HG03066 (cell line): ENCODE measurements around the gene CALML5.

ENCODE experiments used
- ATAC-seq: cut with Tn5 transposase; IDR thresholded peaks from one replicate; pipeline ENCODE4 v1.9.1; 2021; ENCODE audit warnings: low read depth; ENCODE audit not compliant: unreplicated experiment

CALML5 gene

DNA sequence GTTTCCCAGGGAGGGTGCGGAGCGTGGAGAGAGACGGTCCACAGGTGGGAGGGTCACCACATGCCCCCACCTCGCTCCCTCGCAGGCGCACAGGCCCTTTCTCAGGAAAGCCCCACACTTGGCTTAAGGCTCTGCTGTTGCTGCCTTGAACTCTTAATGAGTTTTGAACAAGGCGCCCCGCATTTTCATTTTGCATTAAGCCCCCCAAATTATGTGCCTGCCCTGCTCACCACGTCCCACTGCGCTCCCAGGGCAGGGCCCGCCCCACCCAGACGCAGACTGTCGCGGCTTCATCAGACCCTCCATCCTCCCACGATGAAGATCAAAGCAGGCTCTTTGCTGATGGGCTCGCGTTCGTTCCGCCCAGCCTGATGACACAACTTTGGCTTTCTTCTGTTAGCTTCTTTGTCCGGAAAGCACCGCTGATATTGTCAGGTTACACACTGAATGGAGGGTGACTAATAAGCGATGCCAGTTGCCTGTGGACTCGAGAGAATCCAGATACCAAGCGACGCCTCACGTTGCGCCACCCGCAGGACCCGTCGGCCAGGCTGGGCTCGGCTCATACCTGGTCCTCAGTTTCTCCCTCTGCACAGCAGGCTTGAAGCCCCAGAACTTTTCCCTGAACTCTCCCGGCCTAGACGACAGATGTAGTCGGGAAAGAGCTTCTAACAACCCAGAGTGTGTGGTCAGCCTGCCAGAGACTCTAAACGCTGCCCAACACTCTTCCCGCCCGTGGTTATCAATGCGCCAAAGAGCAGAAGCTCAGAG, 34.9 kb upstream of the CALML5 start:
- ATAC-seq, result no peak

DNA sequence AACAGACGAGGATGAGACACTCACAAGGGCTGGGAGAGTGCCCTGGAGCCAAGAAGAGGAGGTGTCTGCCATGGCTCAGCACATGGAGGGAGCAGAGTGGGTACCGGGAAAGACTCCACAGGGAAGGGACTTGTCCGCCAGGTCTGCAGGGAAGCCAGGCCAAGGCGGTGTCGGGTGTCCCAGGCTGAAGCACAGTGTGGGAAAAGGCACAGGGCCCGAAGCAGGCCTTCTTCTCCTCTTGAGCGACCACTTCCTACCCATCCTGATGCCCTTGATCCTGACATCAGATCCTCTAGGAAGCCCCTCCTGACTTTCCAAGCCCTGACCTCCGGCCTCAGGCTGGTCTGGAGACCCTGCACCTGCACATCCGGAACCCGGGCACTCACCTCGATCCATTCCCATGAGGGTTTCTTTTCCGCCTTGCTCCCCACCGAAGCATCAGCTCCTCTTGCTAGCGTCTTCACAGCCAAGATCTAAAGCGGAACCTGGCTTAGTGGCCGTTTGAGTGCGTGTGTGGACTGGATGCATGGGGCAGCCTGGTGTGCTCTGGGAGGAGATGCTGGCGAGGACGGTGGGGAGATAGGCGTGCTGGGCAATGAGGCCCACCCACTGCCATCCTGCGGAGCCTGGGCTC, 33.8 kb upstream of the CALML5 start:
- ATAC-seq, result no peak

DNA sequence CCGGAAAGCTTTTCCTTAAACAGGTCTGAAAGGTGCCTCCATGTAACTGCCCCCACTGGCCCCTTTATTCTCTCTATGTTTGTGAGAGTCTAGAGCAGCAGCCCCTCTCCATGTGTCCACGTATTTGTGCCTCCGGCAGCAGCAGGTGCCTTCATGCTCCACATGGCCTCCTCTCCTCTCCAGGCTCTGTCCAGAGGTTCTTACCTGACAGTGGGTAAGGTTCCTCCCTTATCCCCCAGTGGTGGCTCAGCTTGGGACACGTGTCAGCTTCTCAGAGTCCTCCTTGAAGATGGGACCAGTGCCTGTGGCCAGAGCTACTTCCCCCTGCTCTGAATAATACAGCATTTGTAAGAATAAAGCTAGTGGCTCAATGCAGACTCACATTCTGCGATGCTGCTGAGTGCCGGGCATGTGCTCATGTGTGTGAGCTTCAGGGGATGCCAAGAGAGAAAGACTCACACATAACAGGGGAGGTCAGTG, 33.3 kb upstream of the CALML5 start:
- ATAC-seq, result no peak

DNA sequence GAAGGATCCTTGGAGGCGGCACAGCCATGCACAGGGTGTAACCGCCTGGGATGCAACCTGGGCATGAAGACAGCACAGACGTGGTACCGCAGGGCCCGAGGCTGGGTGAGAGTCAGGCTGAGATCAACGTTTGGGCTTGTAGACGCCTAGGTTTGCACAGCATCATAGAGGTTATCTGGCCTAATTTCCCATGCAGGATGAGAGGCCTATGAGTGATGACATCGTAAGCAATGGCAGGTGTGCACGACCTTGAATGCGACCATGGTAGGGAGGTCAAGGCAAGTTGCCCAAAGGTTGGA, 32.9 kb upstream of the CALML5 start:
- ATAC-seq, result no peak

DNA sequence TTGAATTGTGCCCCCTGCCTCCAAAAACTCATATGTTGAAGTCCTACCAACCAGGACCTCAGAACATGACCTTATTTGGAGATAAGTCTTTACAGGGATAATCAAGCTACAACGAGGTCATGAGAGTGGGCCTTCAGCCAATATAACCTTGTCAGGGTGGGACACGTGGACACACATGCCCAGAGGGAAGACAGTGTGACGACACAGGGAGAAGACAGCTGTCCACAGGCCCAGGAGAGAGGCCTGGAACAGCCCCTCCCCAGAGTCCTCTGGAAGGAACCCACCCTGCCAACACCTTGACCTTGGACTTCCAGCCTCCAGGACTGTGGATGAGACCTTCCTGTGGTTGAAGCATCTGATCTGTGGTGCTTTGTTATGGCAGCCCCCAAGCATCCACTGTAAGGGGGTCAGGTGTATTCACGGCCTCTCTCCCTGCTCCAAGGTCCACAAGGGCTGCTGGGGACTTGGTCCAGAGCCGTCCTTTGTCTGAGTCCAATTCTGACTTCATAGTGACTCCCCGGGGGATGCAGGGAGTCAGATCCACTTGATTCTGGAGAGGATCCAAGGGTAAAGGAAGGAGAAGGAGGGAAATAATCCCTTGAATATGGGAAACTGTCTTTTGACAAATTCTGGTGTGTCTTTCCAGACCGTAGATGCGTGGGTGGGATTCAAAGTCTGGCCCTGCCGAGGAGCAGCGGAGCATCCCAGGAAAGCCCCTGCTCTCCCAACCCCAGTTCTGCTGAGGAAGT, 32.4 kb upstream of the CALML5 start:
- ATAC-seq, result no peak

DNA sequence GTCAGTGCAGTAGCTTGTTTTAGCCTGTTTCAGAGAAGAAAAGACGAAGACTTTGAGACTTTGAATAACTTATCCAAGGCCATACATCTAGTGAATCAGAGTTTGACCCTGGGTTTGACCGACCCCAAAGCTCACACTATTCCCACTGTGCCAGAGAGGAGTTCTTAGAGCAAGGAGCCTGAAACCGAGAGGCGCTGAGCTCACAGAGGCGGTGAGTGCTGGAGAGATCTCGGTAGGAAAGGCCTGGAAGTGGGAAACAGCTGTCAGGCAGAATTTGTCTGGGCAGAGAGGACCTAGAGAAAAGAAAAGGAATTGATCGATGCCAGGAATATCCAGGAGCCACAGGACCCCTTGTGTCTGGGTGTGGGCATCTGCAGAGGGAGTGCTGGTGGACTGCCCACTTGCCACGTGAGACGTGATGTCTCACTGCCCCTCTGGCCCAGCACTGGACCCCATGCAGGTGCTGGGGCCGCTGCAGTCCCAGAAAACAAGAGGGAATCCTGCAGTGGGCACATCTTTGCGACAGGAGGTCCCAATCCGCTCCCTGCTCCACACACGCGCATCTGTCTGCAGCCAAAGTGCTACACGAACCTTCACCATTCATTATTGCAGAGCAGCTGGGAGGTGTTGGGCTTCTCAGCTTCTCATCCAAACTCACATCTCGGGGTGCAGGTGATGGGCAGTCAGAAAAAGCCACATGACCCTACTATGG, 31.6 kb upstream of the CALML5 start:
- no peak for ATAC-seq

DNA sequence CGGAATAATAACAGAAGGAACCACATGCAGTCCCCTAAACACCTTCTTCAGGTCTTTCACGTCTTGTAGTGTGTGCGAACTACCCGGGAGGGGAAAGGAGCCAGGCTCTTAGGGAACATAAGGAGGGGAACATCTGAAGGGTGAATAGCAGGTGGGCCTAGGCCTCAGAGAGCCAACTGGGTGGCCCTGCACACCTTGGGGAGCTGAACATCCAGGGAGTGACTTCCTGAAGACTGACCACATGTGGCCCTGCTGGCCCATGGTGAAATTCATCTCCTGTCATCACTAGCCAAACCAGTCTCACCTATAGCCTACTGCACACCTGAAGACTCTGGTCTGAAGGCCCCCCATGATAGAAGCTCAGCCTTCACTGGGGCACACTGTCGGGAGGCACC, 31.0 kb upstream of the CALML5 start:
- ATAC-seq, result no peak

DNA sequence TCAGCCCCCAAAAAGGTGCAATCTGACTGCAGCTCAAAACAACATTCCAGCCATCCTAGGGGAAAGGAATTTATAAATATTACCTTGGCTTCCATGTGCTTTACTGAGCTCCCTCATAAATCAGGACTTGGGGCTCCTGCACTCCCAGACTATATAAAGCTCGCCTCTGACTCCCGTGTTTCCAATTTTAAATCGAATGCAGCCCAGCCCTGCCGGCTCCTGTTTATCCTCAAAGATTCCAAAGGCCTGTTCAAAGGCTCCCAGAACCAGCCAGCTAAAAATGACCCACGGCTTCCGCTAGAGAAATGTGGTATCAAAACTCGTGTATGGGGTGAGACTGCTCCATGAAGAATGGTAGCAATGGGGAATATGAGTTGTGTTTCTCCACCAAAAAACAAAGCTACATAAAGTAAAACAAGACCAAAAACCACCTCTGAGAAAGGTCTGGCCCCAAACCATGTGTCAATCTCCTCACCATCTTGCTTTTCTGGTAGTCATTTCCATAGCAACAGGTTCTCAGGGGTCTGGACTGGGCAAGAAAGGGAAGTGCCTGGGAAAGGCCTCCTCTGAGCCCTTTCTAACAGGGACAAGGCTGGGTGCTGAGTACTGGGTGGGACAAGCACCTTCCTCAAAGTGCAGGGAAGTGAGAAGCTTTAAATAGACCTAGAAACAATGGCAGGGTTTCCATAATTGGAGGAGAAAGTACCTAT, 30.5 kb upstream of the CALML5 start:
- ATAC-seq, result no peak

DNA sequence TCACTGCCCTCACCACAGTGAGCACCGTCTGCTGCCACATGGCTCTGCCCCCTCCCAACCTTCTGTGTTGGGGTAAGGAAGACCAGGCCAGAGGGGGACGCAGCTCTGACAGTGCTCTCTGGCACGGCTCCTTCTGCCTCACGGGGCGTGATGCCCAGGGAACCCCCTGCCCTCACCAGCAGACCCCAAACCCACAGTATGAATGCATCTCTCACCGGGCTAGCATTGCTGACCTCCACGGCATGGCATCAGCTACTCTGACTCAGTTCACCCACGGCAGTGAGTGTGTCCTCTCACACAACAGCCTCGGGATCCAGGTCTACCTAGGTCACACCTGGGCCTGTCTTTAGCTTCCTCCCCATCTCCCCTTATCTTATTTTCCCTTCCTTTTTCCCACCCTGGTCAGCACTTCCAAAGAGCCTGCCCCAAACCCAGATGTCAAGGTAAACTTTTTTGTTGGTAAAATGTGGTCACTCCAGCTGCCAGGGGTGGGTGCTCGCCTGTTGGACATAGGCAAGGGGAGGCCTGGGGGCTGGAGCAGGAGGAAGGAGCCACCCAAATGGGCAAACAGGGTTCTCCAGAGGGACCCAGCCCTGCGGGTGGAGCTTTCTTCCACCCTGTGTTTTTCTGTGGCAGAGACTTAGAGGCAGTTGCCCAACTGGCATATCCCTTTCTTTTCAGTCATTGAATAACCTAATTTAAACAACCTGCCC, 29.8 kb upstream of the CALML5 start:
- ATAC-seq, result no peak

DNA sequence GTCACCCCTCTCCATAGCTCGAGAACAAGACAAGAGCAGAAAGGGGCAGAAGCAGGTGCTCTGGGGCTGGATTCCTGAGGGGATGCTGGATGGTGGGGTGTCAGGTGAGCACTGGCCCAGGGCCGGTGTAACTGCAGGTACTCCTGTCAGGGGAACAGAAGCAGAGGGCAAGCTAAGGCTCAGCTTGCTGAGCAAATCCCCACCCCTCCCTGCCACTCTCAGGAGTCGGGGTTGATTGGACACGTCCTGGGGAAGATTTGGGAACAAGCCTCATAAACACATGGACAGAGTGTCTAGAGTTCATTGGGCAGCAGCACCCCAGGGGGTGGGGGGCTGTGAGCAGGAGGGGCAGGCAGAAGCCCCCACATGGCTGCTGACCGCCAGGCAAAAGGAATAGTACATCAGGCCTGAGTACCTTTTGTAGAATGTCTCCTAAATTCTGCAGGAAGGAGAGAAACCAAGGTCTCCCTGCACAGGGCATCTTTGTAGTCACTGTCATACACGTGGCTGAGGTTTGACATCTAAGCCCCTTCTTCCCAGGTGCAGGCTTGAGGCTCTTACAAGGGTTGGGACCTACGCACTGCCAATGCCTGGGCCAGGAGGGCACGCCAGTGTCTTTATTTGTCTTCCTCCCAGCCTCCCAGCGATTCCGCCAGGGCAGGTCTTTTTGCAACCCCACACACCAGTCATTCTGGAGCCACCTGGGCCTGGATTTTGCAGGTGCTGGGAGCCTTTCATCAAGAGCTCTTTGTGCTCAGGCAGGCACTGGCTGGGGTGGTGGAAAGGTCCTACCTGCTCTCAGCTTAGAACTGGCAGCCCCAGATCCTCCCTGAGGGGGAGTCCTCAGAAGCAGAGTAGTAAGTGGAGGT, 28.2 kb upstream of the CALML5 start:
- no peak for ATAC-seq

DNA sequence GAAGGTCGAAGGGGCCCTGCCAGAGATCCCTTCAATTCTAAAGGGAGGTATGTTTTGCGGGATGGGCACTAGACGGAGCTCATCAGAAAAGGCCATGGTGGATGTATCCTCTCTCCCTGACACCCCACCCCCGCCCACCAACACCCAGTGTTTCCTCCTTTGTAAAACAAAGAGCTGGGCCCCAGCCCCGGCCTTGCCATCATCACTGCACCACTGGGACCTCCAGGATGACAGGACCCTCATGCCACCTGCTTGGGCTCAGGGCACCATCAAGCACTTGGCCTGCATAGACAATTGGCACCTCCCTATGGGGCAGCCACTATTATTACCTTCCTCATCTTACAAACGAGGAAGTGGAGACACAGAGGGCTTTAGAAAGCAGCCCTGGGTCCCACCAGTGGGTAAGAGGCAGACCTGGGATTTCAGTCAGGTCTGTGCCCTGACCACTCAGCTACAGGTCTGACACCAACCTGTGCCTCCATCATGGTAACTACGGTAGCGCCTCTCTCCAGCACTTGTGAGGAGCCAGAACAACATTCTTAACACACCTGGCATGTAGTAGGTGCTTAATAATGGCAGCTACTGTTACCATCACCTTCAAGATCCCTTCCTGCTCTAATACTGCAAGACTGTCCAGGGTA, 27.4 kb upstream of the CALML5 start:
- no peak for ATAC-seq

DNA sequence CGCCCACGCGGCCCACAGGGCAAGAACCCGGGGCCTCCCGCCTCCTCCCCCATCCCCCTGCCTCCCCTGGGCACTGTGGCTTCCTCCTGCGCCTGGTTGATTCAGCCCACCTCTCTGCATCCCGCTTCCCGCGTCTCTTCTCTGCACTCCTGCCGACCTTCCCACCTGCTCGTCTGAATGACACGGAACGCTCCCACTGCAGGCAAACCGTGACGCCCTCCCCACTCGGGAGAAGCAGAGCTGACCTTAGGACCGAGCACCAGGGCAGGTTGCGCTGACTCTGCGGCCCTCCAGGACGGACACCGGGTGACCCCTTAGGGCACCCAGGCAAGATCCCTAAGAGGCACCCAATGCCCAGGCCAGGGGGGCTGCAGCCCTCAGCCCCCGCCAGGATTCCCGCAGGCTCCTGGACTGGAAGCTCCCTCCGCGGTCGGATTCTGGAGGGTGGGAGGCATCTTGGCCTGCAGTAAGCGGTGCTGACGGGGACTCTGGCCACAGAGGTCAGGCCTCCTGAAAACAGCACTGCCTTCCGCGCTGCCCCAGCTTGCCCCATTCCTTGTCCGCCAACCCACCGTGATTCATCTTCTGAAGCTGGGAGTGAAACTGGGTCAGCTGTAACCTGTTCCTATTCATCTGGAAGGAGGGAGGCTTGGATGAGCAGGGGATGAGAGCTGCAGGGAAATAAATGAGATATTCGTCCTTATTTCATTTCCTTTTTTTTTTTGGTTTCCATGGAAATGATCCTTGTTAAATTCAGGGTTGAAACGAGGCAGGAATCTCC, 26.4 kb upstream of the CALML5 start:
- no peak for ATAC-seq

DNA sequence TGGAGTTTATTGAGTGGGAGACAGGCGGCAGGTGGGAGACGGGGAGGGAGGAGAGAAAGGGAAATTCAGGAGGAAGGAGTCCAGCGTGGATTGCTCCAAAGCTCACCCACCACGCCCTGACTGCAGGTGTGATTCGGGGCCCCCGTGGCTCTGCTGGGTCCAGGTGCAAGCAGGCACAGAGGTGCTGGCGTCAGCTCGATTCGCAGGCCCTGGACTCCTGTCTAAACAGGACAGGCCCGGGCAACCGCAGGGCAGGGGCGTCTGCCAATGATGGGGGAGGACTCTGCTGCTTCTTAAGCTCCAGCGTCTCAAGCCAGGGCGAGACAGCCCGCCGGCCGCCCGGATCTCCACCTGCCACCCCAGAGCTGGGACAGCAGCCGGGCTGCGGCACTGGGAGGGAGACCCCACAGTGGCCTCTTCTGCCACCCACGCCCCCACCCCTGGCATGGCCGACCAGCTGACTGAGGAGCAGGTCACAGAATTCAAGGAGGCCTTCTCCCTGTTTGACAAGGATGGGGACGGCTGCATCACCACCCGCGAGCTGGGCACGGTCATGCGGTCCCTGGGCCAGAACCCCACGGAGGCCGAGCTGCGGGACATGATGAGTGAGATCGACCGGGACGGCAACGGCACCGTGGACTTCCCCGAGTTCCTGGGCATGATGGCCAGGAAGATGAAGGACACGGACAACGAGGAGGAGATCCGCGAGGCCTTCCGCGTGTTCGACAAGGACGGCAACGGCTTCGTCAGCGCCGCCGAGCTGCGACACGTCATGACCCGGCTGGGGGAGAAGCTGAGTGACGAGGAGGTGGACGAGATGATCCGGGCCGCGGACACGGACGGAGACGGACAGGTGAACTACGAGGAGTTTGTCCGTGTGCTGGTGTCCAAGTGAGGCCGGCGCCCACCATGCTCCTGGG, 25.5 kb upstream of the CALML5 start, which contains the start of gene CALML3:
Gene CALML3, plus strand, starts transcription at position 321 of the 920 bp plus-strand sequence. Its CDS starts 125 bp downstream, at position 446.
- ATAC-seq, result no peak

DNA sequence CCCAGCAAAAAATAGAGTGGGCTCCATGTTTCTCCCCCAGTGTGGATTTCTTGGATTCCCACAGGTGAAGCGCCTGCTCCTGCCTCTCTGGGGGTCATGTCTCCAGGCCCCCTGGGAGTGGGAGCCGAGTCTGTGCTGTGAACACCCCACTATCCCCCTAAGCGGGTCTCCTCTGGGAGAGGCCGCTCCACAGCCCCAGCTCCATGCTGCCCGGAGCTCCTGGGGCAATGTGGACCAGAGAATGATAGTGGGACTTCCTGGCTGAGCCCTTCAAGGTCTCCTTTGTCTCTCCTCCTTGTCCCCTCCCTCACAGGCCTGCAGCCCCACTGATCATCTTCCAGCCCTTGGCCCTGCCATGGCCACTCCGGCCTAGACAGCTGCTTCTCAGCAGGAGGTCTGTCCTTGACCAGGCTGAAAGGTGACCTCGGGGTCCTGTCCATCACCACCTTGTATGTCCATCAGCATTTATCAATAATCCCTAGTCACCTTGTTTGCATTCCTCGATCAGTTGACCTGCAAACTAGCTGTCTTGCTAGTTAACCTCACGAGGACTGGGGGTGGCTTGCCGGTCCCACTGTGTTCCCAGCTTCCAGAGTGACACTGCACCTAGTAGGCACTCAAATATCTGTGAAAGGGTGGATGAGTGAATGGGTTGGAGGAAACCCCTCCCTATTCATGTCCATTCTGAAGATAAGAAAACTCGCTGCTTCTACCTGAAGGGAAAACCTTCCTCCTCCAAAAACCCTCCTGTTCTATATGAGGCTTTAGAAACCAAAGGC, 24.6 kb upstream of the CALML5 start:
- no peak for ATAC-seq

DNA sequence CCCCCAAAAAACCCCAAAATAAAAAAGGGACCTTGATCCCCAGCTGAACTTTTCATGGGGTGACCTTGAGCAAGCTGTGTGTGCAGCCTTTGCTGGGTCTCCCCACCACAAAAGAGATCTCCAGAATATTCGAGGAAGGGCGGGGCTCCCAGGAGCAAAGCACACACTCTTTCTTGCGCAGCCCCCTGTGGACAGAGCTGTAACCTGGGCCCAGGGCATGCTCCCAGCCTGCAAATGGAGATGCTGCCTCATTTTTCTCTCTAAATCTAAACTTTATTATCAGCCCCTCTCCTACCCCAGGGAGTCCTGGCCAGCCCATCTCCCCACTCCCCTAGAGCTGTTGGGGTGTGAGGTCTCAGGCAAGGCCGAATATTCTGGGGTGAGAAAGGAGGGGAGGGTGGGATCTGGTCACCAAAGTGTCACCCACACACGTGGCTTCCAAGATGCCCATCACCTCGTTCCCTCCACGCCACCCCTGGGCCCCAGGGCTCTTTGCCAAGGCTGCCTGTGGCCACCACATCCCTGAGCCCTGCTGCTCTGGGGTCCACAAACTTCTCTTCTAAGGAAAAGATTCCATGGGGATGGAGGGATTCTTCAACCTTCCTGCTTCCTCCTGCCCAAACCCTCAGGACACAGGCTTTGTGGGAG, 23.7 kb upstream of the CALML5 start:
- ATAC-seq, result no peak
